ENCODE data around the gene FAAH. TPM values are rescaled to one million over a fixed set of nuclear protein-coding genes. Genes with fewer than 3 reads are reported as not detected.

FAAH gene
- total RNA-seq, 1 experiment from 2014 or later = 24.8 TPM

DNA sequence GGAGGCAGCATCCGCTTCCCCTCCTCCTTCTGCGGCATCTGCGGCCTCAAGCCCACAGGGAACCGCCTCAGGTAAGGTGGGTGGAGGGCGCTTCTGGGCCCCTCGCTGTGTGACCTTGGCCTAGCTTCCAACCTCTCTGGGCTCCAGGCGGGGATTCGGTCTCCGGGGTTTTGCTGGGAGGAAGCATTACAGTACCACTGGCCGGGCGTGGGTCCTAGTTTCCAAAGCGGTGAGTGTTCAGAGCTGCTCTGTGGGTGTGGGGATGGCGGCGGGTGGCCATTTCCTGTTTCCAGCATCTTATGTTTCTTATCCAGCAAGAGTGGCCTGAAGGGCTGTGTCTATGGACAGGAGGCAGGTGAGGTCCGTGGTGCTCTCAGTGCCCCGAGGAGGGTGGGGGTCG lies 11.6 kb downstream of the FAAH start:
- Histone ChIP-seq H3K4me3 (replicated peaks in 1 of 2; ENCODE audit: low read depth in 1 of 2, low read length in 2 of 2) (no peak overlapping the region), H2AFZ (ENCODE audit: low read depth, low read length, poor library complexity, severe bottlenecking) (no peak overlapping the region), H3K9me3 (ENCODE audit: control insufficient read depth in 1 of 2, insufficient read depth in 1 of 2, low read depth in 1 of 2, low read length in 2 of 2) (no peaks in the 10 kb centered on the region), H3K4me2 (ENCODE audit: low read length) (no peak overlapping the region), H3K27me3 (ENCODE audit: insufficient read depth, low read length) (no peaks in the 10 kb centered on the region), H3K79me2 (ENCODE audit: insufficient read depth, low read length) (no peaks in the 10 kb centered on the region), H3K9ac (ENCODE audit: low read length) (no peak overlapping the region), H3K36me3 (ENCODE audit: control insufficient read depth in 1 of 2, insufficient read depth in 2 of 2, low read length in 2 of 2) (0 out of 4 replicates have a peak, but pooled peaks cover 0 to 4% of the 10 kb centered on the region in 2 experiments), H3K27ac (ENCODE audit: low read depth, low read length) (no peak overlapping the region), H4K20me1 (ENCODE audit: insufficient read depth) (no peaks in the 10 kb centered on the region), H3K9me2 (ENCODE audit: insufficient read depth) (no peaks in the 10 kb centered on the region), H3K4me1 (ENCODE audit: control insufficient read depth in 1 of 2, insufficient read depth in 2 of 2, low read length in 2 of 2) (peaks cover 8 to 18% of the 10 kb centered on the region in 2 experiments; a peak in 3 of 4 replicates)
- TF ChIP-seq RAD21 (IDR thresholded peaks at IDR 0.05; ENCODE audit: low read depth) (no peak), EZH2 (IDR thresholded peaks at IDR 0.05) (no peak), POLR2AphosphoS5 (IDR thresholded peaks at IDR 0.05; ENCODE audit: low read depth, low read length) (no peak), ZBTB33 (IDR thresholded peaks at IDR 0.05; ENCODE audit: extremely low read depth, insufficient replicate concordance, low read length) (no peak), SIN3A (IDR thresholded peaks at IDR 0.05; ENCODE audit: low read depth) (no peak), CTCF (IDR thresholded peaks at IDR 0.05 in 2 of 3, conservative IDR thresholded peaks at IDR 0.05 in 1 of 3; ENCODE audit: borderline replicate concordance in 1 of 3, insufficient read depth in 1 of 3, low read depth in 2 of 3, low read length in 2 of 3) (no peak), ELF1 (IDR thresholded peaks at IDR 0.05; ENCODE audit: borderline replicate concordance, low read depth) (no peak), ZNF274 (IDR thresholded peaks at IDR 0.05; ENCODE audit: low read depth, low read length) (no peak), CEBPB (IDR thresholded peaks at IDR 0.05; ENCODE audit: low read depth) (no peak), EZH2phosphoT487 (IDR thresholded peaks at IDR 0.05; ENCODE audit: borderline replicate concordance) (no peak), FOSL1 (IDR thresholded peaks at IDR 0.05; ENCODE audit: low read depth) (no peak), SP1 (IDR thresholded peaks at IDR 0.05; ENCODE audit: low read depth) (no peak), POLR2A (IDR thresholded peaks at IDR 0.05; ENCODE audit: borderline replicate concordance, extremely low read depth, insufficient read depth, insufficient read length) (no peak), REST (IDR thresholded peaks at IDR 0.05; ENCODE audit: low read depth) (no peak), TCF7L2 (IDR thresholded peaks at IDR 0.05; ENCODE audit: borderline replicate concordance, extremely low read depth, insufficient read depth, insufficient read length) (no peak)
- TF ChIP-seq, protein P1, sequence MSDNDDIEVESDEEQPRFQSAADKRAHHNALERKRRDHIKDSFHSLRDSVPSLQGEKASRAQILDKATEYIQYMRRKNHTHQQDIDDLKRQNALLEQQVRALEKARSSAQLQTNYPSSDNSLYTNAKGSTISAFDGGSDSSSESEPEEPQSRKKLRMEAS (IDR thresholded peaks at IDR 0.05) = no peak
- intact Hi-C loops (cut with micrococcal nuclease) = loop anchor here (1.0 kb wide), 2 partner anchors 72 to 123 kb away; no protein-coding TSS in a partner anchor
- POLR2A ChIA-PET = no interaction called here
- no peak for ATAC-seq
- DNase-seq (ENCODE audit: low read depth, low spot score) = no peak
- CTCF ChIA-PET = no interaction called here
- BruUV-seq (replicated peaks) = no TSS peak
- RAD21 ChIA-PET (ENCODE audit: low non-redundant PET in 1 of 2, low total read pairs in 2 of 2, uncharacterized antibody in 2 of 2, unreplicated experiment in 2 of 2) = no interaction called here
